PFSK-1 (cell line): ENCODE results near the gene FOXS1.

Experiments used
- FOXP2 ChIP-seq: optimal IDR thresholded peaks from 2 replicates; pipeline ENCODE3; 2011; ENCODE audit warnings: borderline replicate concordance, control low read depth, inconsistent platforms; ENCODE audit not compliant: insufficient read depth; ENCODE audit errors: extremely low read length, extremely low read depth
- POLR2AphosphoS5 ChIP-seq: IDR thresholded peaks from 2 replicates; pipeline ENCODE4 v1.6.1; 2012; ENCODE audit warnings: low read depth, mild to moderate bottlenecking, control low read depth, low read length, moderate library complexity
- REST ChIP-seq, 2 experiments: IDR thresholded peaks; 2 replicates each; pipeline versions ENCODE4 v1.6.1 to v1.8.0; 2011 to 2012; ENCODE audit warnings: low read depth in 2 of 2, low read length in 2 of 2, control low read depth in 1 of 2, inconsistent platforms in 1 of 2, mild to moderate bottlenecking in 1 of 2, moderate library complexity in 1 of 2; ENCODE audit not compliant: insufficient read depth in 1 of 2
- SIN3A ChIP-seq: IDR thresholded peaks from 2 replicates; pipeline ENCODE4 v1.6.1; 2012; ENCODE audit warnings: mild to moderate bottlenecking, low read length, moderate library complexity, borderline replicate concordance; ENCODE audit not compliant: insufficient read depth
- TAF1 ChIP-seq: IDR thresholded peaks from 2 replicates; pipeline ENCODE4 v1.6.1; 2012; ENCODE audit warnings: low read length, control low read depth, borderline replicate concordance; ENCODE audit not compliant: insufficient read depth

The FOXS1 gene

GRCh38 chr20:31864521-31865400, 19.4 kb upstream of the FOXS1 start:
- TF ChIP-seq REST (IDR thresholded peaks at IDR 0.05; ENCODE audit: insufficient read depth in 1 of 2, low read depth in 2 of 2, low read length in 2 of 2): no peak
- TF ChIP-seq POLR2AphosphoS5: no peak

GRCh38 chr20:31863296-31864085, 18.1 kb upstream of the FOXS1 start:
- TF ChIP-seq POLR2AphosphoS5 (no peak), SIN3A (no peak), TAF1 (no peak), REST (IDR thresholded peaks at IDR 0.05; ENCODE audit: insufficient read depth in 1 of 2, low read depth in 2 of 2, low read length in 2 of 2) (no peak), FOXP2 (no peak)

GRCh38 chr20:31862506-31862905, 17.1 kb upstream of the FOXS1 start:
- TF ChIP-seq TAF1 (no peak), SIN3A (no peak), REST (IDR thresholded peaks at IDR 0.05; ENCODE audit: insufficient read depth in 1 of 2, low read depth in 2 of 2, low read length in 2 of 2) (no peak), POLR2AphosphoS5 (no peak), FOXP2 (no peak)

- TF ChIP-seq REST (IDR thresholded peaks at IDR 0.05; ENCODE audit: insufficient read depth in 1 of 2, low read depth in 2 of 2, low read length in 2 of 2): no peak
- TF ChIP-seq FOXP2: no peak
- no peak for TF ChIP-seq TAF1
- no peak for TF ChIP-seq POLR2AphosphoS5
- TF ChIP-seq SIN3A: no peak
Observed at GRCh38 chr20:31862157-31862470, 16.7 kb upstream of the FOXS1 start.
